ENCODE measurements around the gene MLPH.

MLPH gene

GRCh38 chr2:237459226-237459625 lies 27.8 kb upstream of the MLPH start:
- no peak for DNase-seq

DNA sequence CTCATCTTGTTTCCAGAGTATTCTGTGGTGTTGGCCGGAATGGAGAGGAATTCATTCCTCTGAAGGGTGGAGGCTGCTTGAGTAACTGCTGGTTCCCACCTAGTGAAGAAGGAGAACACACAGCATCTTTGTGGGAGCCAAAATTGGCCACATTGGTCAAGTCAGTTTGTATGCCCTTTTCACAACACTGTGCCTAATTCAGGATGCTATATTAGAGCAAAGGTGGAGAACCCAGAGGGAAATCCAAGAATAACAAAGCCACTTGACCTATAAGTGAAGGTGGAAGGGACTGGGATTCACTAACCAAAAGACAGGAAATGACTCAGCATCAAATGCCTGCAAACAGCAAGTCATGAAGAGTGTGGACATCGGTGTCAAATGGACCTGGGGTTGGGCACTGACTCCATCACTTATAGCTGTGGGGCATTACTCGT lies 27.3 kb upstream of the MLPH start:
- DNase-seq, result peak; percentile 33

DNA sequence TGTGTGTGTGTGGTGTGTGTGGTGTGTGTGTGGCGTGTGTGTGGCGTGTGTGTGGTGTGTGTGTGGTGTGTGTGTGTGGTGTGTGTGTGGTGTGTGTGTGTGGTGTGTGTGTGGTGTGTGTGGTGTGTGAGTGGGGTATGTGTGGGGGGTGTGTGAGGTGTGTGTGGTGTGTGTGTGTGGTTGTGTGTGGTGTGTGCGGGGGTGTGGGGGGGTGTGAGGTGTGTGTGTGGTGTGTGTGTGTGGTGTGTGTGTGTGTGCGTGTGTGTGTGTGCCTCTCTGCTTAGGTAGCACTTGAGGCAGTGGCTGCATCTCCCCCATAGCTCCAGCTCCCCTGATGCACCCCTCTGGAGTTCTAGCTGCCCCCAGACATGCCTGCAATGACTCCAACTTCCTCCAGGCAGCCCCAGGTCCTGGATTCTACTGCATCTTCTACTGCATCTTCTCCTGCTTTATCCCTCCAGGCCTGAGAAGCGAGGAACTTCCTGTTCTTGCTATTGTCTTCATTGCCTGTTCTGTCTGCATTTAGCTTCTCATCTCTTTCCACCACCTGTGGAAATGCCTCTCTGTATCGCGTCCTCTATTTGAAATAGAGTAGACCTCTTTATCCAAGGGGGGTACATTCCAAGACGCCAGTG lies 22.2 kb upstream of the MLPH start:
- no peak for DNase-seq

DNA sequence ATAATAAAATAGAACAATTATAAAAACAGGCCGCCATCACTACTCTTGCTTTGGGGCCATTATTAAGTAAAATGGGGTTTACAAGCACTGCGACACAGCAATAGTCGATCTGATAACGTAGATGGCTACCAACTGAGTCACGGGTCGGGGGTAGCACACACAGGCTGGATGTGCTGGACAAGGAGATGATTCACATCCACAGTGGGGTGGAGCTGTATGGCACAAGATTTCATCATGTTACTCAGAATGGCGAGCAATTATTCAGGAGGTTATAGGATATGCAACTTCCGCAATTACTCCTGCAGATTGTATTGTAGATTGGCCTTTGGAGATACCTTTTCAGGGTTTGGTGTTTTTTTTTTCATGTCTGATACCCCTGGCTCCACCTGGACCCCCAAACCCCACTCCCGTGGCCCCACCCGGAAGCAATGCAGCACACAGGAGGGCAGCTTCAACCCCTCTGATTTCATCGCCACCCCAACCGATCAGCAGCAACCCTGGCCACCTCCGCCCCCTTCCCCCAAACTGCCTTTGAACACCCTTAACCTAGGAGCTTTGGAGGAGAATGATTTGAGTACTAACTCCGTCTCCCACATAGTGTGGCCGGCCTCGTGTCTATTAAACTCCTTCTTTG lies 21.4 kb upstream of the MLPH start:
- DNase-seq, result peak; percentile 24

DNA sequence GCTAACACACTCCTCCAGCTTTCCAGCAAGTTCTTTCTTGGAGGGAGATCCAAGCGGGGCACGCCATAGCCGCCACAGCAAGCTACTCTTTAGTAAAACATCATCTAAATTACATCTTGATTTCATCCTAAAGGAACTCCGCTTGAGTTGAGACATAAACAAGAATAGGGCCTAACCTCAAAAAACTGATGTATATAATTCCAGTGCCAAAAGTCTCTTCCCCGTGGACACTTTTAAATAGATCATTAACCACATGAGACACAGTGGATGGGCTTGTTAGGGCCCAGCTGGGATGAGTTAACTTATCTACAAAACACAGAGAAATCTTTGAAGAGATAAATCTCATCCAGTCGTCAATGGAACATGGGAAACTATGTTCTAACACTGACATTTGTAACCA lies 20.8 kb upstream of the MLPH start:
- no peak for DNase-seq

GRCh38 chr2:237467447-237468179 lies 19.4 kb upstream of the MLPH start:
- DNase-seq, result no peak

DNA sequence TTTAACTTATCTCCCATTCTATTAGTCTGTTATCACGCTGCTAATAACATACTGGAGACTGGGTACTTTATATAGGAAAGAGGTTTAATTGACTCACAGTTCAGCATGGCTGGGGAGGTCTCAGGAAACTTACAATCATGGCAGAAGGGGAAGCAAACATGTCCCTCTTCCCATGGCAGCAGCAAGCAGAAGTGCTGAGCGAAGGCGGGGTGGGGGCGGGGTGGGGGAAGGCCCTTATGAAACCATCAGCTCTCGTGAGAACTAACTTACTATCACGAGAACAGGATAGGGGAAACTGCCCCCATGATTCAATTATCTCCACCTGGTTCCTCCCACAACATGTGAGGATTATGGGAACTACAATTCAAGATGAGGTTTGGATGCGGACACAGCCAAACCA lies 17.6 kb upstream of the MLPH start:
- peak; percentile 62 for DNase-seq

GRCh38 chr2:237469849-237470248 lies 17.2 kb upstream of the MLPH start:
- no peak for DNase-seq

DNA sequence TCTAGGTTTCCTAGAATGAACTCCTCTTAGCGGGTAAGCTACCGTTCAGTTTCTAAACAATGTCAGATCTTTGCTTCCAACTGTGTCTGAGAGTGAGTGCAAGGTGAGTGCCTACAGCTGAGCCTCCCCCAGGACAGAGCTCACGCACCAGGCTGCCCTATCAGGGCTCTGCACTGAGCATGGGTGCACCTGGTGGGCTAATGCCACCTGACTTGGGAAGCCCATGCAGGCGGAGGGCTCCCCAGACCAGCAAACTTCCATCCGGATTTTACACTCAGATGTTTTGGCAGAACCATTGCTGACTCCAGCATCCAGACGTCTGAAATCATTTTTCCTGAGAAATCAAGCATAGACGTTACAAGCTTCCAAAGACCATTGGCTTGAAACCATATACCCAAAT lies 16.1 kb upstream of the MLPH start:
- DNase-seq, result no peak

DNA sequence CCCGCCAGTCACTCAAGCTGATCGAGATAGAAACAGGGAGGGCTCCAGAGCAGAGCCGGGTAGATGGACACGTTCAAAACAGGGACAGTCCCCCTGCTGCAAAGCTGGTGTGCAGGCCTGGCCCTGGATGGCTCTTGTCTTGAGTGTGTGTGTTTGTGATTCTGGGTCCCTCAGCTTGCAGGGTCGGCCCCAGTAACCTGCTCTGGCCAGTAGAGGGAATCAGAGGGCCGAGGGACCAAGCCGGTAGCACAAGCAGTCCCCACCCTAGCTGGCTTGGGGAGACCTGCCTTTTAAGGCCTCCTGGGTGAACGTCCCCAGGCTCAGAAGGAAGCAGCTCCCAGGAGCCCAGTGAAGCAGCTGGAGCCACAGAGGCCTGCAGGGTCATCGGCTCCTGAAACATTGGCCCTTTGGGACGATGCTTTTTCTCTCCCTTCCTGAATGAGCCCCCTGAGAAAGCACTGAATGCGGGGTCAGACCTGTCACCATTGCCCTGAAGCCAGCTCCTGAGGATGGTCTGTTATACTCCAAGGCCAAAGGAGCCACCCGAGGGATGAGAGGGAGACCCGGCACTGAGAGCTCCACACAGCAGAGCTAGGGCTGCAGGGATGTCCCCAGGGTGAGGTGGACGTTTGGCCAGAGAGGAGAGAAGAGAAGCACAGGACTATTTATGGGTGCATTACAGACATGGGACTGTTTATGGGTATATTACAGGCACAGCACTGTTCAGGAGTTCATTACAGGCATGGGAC lies 15.4 kb upstream of the MLPH start:
- DNase-seq, result peak; percentile 61

DNA sequence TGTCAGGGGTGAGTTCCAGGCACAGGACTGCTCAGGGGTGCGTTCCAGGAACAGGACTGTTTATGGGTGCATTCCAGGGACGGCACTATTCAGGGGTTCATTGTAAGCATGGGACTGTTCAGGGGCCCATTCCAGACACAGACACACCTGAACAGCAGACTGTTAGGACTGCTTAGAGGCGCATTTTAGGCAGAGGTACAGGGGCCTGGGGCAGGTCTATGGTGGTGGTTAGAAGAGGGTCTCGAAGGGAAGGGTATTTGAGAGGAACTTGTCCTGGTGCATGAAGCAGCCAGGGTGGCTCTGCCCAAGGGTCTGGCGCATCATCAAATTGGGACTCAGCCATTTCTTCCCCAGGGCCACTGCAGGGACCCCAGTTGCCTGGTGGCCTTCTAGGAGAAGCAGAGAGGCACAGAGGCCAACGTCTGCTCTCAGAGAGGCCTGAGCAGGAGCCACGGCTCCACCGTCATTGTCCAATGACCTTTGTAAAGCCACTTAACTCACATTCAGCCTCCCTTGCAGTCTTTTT lies 14.8 kb upstream of the MLPH start:
- no peak for DNase-seq

DNA sequence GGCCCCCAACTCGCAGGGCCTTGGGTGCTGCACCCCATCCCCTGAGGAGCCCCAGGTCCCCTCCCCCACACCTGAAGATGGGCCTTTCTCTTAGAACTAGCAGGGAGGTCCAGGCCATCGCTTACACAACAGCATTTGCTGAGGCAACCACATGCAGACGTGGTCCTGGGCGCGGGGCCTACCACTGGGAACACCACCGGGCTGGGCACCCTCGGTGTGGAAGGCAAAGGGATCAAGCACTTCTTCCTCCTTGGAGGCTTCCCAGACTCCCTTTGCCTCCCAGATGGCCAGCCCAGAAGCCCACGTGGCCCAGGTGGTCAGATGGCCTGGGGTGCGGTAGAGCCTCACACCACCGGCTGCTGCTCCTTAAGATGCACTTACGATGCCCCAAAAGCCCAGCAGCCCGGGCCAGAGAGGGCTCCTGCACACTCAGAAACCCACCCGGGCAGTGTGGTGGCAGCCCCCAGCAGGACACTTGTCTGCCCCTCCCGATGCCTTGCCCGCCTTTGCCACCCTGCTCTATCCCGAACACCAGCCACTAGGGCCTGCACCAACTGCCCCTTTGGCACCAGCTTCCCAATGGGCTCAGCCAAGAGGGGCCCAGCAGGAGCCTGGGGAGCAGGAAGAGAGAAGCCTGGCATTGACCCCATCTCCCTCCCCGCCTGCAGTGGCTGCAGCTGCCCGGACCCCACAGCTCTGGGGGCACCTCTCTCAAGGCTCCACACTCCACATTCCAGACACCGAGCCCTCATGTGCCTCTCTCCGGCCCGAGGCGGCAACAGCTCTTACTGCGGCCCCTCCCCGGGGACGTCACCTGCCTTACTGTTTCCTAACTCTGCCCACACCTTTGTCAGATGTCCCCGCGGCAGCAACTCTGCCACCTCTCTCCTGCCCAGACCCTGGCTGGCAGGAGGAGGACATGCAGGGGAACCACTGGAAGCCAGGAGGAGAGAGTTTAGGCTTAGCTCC lies 13.9 kb upstream of the MLPH start:
- no peak for DNase-seq

GRCh38 chr2:237473878-237474441 lies 13.1 kb upstream of the MLPH start:
- peak; percentile 79 for DNase-seq

- no peak for DNase-seq
Observed at GRCh38 chr2:237474442-237474911, 12.6 kb upstream of the MLPH start.

DNA sequence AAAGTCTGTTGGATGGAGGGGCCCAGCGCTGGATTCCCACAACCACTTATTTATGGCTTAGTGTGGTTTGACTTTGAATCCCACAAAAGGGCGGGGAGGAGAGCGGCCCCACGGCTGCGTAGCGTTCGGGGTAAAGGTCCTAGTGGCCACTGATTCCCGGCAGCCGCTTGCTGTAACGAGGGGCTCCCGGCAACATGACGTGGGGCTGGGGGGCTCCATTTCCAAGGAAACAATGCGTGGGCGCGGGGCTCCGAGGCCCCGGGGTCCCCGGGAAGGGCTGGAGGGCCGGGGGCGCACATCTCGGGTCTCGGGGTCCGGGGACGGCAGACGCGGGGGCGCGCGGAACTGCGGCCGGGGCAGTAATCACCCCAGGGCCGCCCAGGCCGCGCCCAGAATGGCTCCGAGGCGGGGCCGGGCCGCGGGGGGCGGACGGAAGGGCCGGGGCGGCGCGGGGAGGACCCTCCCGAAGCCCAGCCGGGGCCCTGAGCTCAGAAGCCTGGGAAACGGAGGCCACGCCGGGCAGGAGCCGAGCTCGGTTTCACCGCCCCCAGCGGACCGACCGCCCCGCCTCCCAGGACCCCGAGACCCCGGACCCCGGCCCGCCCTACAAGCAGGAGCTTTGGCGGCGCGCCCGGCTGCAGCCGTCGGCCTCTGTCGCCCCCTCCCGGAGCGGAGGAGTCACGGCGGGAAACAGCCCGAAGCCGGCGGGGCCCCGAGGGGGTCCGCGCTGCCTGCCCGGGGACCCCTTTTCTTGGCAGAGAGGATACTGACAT lies 11.9 kb upstream of the MLPH start:
- peak; percentile 78 for DNase-seq

DNA sequence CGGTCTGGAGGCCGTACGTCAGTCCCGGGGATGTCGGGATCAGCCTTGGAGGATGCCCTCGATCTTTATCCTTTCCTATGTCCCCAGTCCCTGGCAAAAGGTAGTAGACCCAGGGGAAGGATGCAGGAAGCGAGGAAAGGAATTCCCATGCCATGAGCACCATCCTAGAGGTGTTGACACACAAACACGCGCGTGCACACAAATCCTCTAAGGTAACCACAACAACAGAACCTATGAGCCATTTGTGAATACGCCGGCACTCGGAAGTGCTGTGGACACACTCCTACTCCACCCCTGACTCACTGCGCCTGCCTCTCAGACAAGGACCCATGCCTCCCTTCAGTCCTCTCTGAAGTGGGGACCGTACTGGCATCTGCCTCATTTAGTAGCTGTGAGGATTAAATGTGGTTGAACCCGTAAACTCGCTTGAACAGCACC lies 11.3 kb upstream of the MLPH start:
- peak; percentile 58 for DNase-seq

DNA sequence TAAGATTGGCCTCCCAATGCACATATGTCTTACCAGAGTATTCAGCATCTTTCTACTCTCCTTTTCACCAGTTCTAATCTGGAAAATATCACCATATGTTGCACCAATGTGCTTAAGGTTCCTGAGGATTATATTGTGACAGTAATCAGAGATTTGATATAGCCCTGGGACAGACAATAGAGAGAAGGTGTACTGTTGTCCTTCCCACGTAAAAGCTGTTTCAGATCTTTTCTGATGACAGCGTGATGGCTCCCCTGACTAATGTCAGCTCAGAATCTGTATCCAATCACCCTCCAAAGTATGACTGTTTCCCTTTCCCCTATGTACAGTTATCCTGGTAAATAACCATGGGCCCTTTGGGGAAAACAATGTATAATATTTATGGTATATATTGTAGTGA lies 9.0 kb upstream of the MLPH start:
- DNase-seq, result no peak

DNA sequence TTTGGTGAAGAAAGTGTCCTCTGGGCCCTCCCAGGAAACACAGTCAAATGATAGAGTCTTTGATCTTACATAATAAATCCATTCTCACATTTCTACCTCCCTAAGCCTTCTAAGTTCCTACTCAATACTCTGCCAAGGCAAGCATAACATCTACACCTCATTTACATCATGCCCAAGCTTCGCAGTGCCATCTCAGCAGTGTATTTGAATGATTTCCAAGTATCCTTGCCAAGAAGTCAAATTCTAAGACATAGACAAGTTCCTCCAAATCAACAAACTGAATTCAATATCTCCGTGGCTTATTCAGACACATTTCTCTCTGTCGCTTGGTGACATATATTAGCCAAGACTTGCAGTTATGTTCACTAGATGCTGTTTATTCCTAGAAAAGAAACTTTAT lies 8.1 kb upstream of the MLPH start:
- DNase-seq, result no peak

- no peak for DNase-seq
Observed at GRCh38 chr2:237479747-237480146, 7.3 kb upstream of the MLPH start.

GRCh38 chr2:237480556-237480955 lies 6.5 kb upstream of the MLPH start:
- DNase-seq, result no peak

Measured in suppressor macrophage treated with lipopolysaccharide for 4 hours (primary cell).